Vagina (tissue), 2 donors: ENCODE measurements around the gene MAP2K5.

Experiments used
- POLR2A ChIP-seq, 2 donors: fragments of 450-650 bp; IDR thresholded peaks; one replicate each; pipeline ENCODE4 v1.6.1; 2017; ENCODE audit warnings: antibody characterized with exemption in 2 of 2, mild to moderate bottlenecking in 2 of 2, moderate library complexity in 2 of 2
- POLR2AphosphoS5 ChIP-seq, 2 donors: sonication (generic); formaldehyde crosslinking; IDR thresholded peaks; one replicate each; pipeline ENCODE4 v1.9.0; 2017; ENCODE audit warnings: antibody characterized with exemption in 2 of 2, mild to moderate bottlenecking in 2 of 2, low read depth in 1 of 2; ENCODE audit not compliant: insufficient read depth in 1 of 2
- TF ChIP-seq, protein P1 (sequence below), 3 experiments: fragments of 450-650 bp in 2 of 3; fragments of 200-600 bp in 1 of 3; sonication (generic) in 1 of 3; IDR thresholded peaks; one replicate each; pipeline ENCODE4 v1.5.1; 2017 to 2019; ENCODE audit warnings: antibody characterized with exemption in 3 of 3, mild to moderate bottlenecking in 2 of 3, moderate library complexity in 2 of 3

DNA sequence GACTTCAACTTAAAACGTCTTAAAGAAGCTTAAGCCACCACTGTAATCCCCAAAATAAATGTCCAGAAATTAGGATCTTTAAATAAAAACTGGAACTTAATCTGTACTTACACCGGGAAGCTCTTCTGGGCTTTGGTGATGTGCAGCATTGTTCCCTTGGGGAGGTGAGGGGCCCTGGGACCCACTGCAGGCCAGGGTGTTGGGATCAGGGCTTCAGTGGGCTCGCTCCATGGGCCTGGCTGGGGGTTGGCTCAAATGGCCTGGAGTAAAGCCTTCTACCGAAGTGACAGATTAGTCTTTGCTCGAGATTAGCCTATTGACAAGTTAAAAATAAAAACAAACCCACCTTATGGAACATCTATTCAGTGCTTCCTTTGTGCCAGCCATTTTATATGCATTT lies 303.5 kb downstream of the MAP2K5 start:
- TF ChIP-seq POLR2A (IDR thresholded peaks at IDR 0.05), result no peak
- TF ChIP-seq, protein P1, sequence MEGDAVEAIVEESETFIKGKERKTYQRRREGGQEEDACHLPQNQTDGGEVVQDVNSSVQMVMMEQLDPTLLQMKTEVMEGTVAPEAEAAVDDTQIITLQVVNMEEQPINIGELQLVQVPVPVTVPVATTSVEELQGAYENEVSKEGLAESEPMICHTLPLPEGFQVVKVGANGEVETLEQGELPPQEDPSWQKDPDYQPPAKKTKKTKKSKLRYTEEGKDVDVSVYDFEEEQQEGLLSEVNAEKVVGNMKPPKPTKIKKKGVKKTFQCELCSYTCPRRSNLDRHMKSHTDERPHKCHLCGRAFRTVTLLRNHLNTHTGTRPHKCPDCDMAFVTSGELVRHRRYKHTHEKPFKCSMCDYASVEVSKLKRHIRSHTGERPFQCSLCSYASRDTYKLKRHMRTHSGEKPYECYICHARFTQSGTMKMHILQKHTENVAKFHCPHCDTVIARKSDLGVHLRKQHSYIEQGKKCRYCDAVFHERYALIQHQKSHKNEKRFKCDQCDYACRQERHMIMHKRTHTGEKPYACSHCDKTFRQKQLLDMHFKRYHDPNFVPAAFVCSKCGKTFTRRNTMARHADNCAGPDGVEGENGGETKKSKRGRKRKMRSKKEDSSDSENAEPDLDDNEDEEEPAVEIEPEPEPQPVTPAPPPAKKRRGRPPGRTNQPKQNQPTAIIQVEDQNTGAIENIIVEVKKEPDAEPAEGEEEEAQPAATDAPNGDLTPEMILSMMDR (IDR thresholded peaks at IDR 0.05), result no peak
- TF ChIP-seq POLR2AphosphoS5 (IDR thresholded peaks at IDR 0.05; ENCODE audit: insufficient read depth in 1 of 2, low read depth in 1 of 2), result no peak
